Measurements from ENCODE around the gene PHF12.

Gene PHF12

GRCh38 chr17:28881533-28882056 is 69.7 kb downstream of the PHF12 start:
- no peak for ATAC-seq
- TF ChIP-seq TCF4 (CRISPR knock-in tag; IDR thresholded peaks at IDR 0.05; ENCODE audit: borderline replicate concordance) (no peak), ISL1 (CRISPR knock-in tag; IDR thresholded peaks at IDR 0.05) (no peak), PPARA (CRISPR knock-in tag; IDR thresholded peaks at IDR 0.05; ENCODE audit: borderline replicate concordance) (no peak), ESRRG (CRISPR knock-in tag; IDR thresholded peaks at IDR 0.05) (no peak), CREB5 (CRISPR knock-in tag; IDR thresholded peaks at IDR 0.05; ENCODE audit: low read depth) (no peak), ZNF565 (CRISPR knock-in tag; conservative IDR thresholded peaks at IDR 0.05; ENCODE audit: low read depth) (no peak), ARNTL (CRISPR knock-in tag; IDR thresholded peaks at IDR 0.05; ENCODE audit: borderline replicate concordance, low read depth) (no peak), OSR1 (CRISPR knock-in tag; IDR thresholded peaks at IDR 0.05) (no peak), RARB (CRISPR knock-in tag; IDR thresholded peaks at IDR 0.05) (no peak), TSHZ2 (CRISPR knock-in tag; IDR thresholded peaks at IDR 0.05) (no peak), SNAI2 (CRISPR knock-in tag; IDR thresholded peaks at IDR 0.05) (no peak), GLIS3 (CRISPR knock-in tag; IDR thresholded peaks at IDR 0.05) (no peak), PATZ1 (CRISPR knock-in tag; IDR thresholded peaks at IDR 0.05; ENCODE audit: borderline replicate concordance) (no peak), ZNF8 (CRISPR knock-in tag; IDR thresholded peaks at IDR 0.05) (no peak), POU6F1 (CRISPR knock-in tag; IDR thresholded peaks at IDR 0.05; ENCODE audit: borderline replicate concordance, low read depth) (no peak), CSDC2 (CRISPR knock-in tag; IDR thresholded peaks at IDR 0.05) (no peak), ZNF70 (CRISPR knock-in tag; IDR thresholded peaks at IDR 0.05) (no peak), ZFP30 (CRISPR knock-in tag; IDR thresholded peaks at IDR 0.05) (no peak)

- no peak for ATAC-seq
- TF ChIP-seq ZC3H10 (CRISPR knock-in tag; IDR thresholded peaks at IDR 0.05) (no peak), GLIS3 (CRISPR knock-in tag; IDR thresholded peaks at IDR 0.05) (no peak), SNAI2 (CRISPR knock-in tag; IDR thresholded peaks at IDR 0.05) (no peak), TCF4 (CRISPR knock-in tag; IDR thresholded peaks at IDR 0.05; ENCODE audit: borderline replicate concordance) (no peak), TSHZ2 (CRISPR knock-in tag; IDR thresholded peaks at IDR 0.05) (no peak)
Measured at GRCh38 chr17:28880572-28880945, 70.8 kb downstream of the PHF12 start.

GRCh38 chr17:28879886-28880571 is 71.3 kb downstream of the PHF12 start:
- TF ChIP-seq GLIS3 (CRISPR knock-in tag; IDR thresholded peaks at IDR 0.05) (no peak), PPARA (CRISPR knock-in tag; IDR thresholded peaks at IDR 0.05; ENCODE audit: borderline replicate concordance) (no peak), ZNF70 (CRISPR knock-in tag; IDR thresholded peaks at IDR 0.05) (no peak), CSDC2 (CRISPR knock-in tag; IDR thresholded peaks at IDR 0.05) (no peak), PATZ1 (CRISPR knock-in tag; IDR thresholded peaks at IDR 0.05; ENCODE audit: borderline replicate concordance) (no peak), ESRRG (CRISPR knock-in tag; IDR thresholded peaks at IDR 0.05) (no peak), SNAI2 (CRISPR knock-in tag; IDR thresholded peaks at IDR 0.05) (no peak), TSHZ2 (CRISPR knock-in tag; IDR thresholded peaks at IDR 0.05) (no peak), ZFP3 (CRISPR knock-in tag; IDR thresholded peaks at IDR 0.05) (no peak)
- ATAC-seq, result no peak
